ENCODE data around the gene FLNA.
"Not testable (repeated sequence)": the region's sequence is repeated elsewhere in the genome, so short reads cannot be mapped to it uniquely, and the experiment has no call there.

FLNA gene

GRCh38 chrX:154360155-154360713 lies 14.2 kb downstream of the FLNA start:
- DNase-seq (ENCODE audit: low spot score) = no peak

DNA sequence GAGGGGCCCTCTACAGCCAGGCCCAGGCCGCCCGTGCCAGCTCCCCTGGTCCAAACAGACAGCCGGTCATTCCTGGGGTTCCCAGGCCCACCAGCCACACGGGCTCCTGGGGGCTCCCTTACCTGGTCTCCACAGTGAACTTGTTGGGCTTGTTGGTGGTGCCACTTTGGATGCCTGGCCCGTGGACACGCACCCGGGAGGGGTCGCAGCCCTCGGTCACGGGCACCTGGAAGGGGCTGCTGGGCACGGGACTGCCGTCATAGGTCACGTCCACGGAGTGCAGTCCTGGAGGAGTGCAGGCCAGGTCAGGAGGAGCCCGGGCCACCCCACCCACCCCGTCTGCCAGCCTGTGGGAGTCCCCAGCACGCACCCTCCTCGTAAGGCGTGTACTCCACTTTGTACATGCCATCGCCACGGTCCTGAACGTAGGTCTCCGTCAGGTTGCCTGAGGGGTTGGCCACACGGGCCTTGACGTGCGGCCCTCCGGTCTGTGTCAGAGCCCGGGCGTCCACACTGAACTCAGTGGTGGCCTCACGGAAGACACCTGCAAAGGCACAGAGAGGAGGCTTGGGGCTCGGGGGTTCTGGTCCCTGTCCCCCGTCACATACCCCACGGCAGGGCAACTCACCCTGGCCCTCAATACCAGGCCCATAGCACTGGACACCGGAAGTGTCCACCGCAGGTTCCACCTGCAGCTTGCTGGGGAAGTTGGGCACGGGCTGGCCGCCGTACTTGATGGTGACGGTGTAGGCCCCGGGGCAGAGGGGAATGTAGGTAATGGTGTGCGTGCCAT lies 14.9 kb downstream of the FLNA start:
- DNase-seq (ENCODE audit: low spot score) = no peak

DNA sequence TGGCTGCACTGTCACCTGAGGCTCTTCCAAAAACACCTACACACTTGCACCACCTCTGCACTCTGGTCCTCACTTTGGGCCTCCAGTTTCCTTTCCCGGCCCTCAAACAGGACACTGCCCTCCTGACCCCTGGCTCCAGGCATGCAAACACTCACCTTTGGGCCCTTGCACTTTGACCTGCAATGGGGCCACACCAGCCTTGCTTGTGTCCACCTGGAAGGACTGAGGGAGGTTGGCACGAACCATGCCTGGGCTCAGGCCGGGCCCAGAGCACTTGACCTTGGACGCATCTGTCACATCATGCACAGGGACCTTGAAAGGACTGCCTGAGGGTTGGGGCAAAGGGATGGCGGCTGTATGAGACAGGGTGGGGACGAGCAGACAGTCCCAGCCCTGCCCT lies 15.6 kb downstream of the FLNA start:
- DNase-seq (ENCODE audit: low spot score) = no peak

DNA sequence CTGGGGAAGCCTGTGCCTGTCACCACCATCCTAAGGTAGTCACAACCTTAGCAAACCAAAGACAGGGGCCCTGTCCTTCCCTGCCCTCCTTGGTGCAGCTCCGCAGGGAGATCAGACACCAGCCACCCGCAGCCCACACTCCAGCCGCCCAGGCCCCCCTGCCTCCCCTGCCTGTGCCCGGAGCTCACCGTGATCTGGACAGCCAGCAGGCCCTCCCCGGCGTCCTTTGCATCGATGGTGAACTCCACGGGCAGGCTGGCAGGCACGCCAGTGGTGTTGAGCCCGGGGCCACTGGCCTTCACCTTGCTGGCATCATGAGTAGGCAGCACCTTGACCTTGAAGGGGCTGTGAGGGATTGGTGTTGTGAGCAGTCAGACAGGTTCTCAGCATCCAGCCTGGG lies 16.4 kb downstream of the FLNA start:
- no peak for DNase-seq (ENCODE audit: low spot score)

DNA sequence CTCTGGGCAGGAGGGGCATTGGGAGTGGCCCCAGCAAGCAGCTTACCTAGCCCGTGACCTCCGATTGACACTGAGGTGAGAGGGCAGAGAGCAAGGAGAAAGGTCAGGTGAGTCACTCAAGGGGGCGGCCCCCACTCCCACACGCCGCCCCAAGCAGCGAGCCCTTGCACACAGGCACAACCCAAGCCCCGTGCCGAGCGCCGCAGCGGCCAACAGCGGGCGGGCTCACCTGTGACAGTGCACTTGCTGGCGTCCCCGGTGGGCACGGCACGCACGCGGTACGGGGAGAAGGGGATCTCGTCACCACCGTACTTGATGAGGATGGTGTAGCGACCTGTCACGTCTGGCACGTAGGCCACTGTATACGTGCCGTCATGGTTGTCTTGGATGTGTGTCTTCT lies 17.2 kb downstream of the FLNA start:
- no peak for DNase-seq (ENCODE audit: low spot score)

- DNase-seq (ENCODE audit: low spot score) = no peak
Observed at GRCh38 chrX:154356596-154356995, 17.8 kb downstream of the FLNA start.

GRCh38 chrX:154355776-154356140 lies 18.7 kb downstream of the FLNA start:
- no peak for DNase-seq (ENCODE audit: low spot score)

DNA sequence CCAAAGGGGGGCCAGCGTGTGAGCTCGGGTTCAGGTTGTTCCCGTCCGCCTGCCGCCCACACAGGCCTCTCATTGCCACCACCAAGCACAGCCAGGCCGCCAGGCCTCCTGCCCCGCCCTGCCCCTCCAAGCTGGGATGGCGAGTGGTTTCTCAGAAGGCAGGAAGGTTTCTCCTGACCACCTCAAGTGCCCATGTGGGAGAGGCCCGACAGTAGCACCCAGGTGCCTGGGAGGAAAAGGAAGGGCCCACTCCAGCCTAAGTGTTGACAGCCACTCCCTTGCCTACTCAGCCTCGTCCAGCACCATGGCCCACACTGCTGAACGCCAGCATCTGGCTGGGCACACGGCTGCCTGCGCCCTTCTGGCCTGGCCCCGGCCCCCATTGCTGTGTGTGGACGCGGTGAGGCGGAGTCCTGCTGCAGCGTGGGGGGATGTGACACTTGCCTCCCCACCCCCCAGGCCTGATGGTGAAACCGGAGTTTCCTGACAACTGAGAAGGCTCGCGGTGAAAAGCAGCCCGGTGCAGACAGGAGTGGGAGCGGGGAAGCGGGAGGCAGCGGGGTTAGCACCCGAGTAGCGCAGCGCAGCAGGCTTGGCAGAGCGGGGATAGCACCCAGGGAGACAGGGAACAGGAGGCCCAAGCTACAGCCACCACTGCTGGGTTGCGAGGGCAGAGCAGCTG lies 19.2 kb downstream of the FLNA start:
- DNase-seq (ENCODE audit: low spot score) = no peak

GRCh38 chrX:154354516-154354915 lies 19.9 kb downstream of the FLNA start:
- no peak for DNase-seq (ENCODE audit: low spot score)

DNA sequence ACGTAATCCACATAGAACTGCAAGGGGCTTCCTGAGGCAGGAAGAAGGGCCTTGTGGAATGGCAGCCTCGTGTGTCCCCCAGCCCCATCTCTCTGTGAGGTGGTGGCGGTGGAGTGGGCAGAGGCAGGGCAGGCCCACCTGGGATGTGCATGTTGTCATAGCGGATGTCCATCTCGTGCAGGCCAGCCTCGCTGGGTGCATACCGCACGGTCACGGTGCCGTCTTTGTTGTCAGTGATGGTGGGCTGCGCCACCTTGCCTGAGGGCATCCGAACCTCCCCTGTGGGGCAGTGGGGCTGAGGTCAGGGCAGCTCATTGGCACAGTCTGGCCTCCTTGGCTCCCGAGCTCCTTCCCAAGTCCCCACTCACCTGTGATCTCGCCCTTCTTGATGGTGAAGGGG lies 20.4 kb downstream of the FLNA start:
- no peak for DNase-seq (ENCODE audit: low spot score)

DNA sequence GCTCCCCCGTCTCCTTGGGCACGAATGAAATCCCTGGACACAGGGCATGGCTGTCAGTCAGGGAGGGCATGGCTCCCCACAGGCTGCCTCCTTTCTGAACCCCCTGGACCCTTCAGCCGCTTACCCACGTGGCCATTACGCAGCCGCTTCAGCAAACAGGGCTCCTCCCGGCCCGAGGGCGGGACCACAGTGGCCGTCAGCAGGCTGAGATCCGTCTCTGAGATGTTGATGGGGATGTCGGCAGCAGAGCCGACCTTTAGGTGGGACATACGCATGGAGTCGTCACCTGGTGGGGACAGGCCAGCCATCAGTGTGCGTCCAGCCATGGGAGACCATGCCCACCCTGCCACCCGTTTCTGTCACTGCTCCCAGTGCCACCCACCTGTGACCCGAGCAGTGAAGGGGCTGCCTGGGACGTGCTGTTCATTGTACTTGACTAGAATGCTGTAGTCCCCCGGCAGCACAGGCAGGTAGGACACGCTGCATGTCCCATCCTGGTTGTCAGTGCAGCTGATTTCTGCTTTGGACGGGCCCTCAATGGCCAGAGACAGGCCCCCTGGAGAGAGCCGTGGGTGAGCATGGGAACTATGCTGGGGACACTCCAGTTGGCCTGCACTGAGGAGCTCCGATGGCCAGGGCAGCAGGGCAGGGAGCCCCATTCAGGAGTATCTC lies 21.1 kb downstream of the FLNA start:
- DNase-seq (ENCODE audit: low spot score) = no peak

GRCh38 chrX:154352466-154352865 lies 22.0 kb downstream of the FLNA start:
- no peak for DNase-seq (ENCODE audit: low spot score)

DNA sequence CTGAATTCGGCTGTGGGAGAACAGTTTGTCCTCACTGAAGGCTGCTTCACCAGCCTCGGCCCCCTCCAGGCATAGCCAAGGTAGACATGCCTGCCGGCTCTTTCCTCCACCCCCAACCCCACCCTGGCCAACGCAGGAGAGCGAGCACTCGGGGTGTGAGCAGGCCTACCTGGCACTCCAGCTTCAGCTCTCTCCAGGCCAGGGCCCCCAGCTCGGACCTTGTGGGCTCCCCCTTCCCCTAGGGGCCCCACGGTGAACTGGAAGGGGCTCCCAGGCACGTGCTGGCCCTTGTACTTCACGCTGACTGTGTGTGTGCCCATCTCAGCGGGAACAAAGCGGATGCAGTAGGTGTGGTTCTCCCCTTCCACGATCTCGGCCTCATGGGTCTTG lies 22.4 kb downstream of the FLNA start:
- DNase-seq (ENCODE audit: low spot score) = no peak

DNA sequence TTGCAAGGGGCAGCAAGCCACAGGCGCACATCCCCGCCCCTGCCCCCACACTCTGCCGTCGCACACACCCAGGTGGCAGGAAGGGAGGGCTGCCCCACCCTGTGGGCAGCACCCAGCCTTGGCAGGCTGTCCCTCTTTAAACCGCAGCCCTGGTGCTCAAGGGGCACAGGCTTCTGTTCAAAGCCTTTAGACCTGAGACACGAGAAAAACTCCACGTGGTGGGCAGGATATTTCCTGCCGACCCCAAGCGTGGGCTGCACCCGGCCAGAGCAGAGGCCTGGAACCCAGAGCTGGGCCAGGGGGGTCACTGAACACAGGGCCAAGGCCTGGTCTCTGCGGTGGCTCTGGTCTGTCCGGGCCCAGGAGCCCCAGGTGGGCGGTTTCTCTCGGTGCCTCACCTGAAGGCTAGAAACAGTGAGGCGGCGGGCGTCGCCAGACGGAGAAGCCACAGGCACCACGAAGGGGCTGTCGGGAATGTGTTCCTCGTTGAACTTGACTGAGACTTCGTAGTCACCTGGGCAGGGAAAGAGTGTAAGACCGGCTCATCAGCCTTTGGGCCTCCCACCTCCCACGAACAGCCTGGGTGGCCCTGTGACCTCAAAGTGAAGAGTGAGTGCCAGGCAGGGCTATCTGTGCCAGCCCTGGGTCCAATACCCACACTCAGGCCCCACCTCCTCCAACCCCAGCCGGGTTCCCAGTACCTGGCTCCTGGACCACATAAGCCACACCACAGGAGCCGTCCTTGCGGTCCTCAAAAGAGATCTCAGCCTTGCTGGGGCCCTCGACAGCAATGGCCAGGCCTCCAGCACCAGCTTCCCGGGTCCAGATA lies 23.0 kb downstream of the FLNA start:
- DNase-seq (ENCODE audit: low spot score) = peak; percentile 30

DNA sequence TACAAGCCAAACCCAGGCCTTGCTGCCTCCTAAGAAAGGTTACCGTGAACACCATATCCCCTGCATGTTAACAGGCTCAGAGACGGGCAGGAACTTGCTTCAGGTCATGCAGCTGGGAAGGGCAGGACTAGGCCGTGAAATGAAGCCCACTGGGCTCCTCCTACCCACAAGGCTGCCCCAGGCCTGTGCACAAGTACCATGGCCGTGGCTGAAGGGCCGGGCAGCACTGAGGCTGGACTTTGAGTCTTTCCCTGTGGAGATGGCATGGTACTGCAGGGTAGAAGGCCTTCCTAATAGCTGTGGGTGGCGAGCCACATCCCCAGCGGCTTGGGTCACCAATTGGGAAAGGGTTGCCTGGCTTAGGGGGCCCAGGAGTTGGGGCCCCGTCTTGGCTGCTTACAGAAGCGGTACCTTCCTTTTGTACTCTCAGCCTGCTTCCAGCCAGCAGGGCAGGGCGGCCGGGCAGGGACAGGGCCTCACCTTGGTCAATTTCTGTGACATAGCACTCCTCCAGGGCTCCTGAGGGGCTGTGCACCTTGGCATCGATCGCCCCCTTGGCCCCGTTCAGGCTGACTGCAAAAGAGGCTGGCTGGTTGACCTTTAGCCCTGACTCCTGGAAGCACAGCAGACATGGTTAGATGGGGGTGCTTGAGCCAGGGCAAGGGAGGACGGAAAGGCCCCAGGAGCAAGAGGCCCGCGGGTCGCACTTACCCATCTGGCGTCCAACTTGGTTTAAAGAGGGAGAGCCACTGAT lies 23.8 kb downstream of the FLNA start:
- DNase-seq (ENCODE audit: low spot score) = no peak

GRCh38 chrX:154349979-154350378 lies 24.5 kb downstream of the FLNA start:
- DNase-seq (ENCODE audit: low spot score) = no peak

DNA sequence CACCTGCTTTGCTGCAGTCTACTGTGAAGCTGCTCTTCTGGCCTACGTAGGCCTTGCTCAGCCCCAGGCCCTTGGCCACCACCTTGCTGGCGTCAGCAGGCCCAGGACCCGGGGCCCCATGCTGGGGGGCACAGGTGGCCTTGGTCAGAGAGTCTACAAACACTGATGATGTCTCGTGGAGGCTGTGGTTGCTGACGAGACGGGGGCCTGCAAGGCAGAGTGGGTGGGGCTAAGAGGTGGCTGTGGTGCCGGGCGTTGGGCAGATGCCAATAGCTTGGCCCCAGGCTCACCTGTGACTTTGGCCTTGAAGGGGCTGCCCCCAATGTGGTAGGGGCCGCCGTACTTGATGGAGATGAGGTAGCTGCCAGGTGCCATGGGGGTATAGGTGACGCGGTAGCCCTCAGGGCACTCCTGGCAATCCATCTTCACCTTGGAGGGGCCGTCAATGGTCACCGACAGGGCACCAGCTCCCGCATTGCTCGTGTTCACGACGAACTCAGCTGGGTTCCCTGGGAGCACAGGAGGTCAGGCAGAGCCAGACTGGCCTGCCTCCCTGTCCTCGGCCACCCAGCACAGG lies 25.0 kb downstream of the FLNA start:
- DNase-seq (ENCODE audit: low spot score) = no peak

GRCh38 chrX:154348646-154349358 lies 25.6 kb downstream of the FLNA start:
- no peak for DNase-seq (ENCODE audit: low spot score)

DNA sequence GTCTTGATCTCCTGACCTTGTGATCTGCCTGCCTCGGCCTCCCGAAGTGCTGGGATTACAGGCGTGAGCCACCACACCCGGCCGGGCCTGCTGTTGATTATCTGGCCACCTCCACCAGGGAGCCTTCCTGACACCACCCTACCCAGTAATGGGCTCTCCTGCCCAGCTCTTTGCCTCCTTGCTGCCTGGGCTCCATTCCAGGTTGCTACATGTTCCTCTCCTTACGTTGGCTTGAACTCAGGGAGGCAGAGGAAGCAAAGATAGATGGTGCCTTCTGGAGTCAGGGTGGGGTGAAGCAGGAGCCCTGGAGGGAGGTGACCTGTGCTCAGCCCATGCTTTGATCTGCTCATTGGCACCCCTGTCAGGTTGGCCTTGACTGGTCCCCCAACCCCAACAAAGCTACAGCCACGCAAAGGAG lies 26.3 kb downstream of the FLNA start:
- no peak for DNase-seq (ENCODE audit: low spot score)

- DNase-seq (ENCODE audit: low spot score) = not testable (repeated sequence)
Observed at GRCh38 chrX:154343620-154344019, 30.8 kb downstream of the FLNA start.
